Measurements from ENCODE around the gene TMEM273.

The TMEM273 gene, protein sequence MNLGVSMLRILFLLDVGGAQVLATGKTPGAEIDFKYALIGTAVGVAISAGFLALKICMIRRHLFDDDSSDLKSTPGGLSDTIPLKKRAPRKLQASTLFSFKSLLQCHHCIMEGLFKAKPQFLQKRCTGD

DNA sequence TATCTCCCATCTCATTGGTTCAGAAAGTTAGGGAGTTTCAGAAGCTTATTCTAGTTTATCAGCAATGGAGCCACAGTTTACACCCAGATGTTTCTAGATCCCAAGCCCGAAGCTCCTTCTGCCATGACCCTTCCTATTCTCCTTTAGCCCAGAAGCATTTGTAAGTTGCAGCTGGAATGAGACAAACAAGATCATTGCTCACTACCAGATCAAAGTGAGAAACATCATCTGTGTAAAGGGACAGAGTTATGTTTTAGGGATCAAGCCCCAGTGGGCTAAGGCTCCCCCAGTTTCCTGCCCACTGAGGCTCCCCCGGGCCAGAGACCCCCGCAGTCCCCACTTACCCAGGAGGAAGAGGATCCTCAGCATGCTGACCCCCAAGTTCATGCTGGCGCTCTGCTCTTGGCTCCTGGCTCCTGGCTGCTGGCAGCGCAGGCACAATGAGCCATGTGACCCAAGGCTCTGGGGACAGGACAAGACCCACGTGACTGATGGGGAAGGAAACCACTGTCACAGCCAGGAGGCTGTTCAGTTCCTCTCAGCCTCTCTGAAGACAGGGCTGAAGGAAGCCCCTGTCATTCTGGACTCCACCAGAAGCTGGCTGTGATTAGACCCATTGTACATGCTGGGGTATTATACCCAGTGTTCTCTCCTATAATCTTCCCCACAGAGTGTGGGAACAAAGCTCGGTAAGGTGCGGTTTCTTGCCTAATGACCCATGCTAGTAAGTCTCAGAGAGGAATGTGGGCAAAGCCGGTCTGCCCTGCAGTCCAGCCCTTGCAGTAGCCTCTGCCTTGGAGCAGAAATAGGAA, at the start of gene TMEM273:
TMEM273 (minus strand) TSS at position 442 of the 812 bp plus-strand sequence; CDS start at position 387, 55 bp downstream.
- peak; percentile 59 for DNase-seq

DNA sequence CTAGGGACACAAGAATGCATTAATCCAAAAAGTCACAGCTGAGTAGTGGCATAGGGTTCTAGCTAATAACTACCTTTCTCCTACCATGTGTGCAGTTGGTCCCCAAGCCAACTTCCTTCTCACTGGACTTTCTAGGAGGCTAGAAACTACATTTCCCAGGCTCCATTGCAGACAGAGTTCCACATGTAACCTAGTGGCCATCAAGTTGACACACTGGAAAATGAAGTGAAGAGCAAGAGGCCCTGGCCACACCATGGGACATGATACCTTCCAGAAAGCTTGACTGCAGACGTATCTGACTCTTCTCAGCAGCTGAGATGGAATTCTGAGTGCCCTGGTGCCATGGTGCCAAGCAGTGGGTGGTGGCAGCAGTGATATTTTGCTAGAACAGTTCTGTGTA, 49.8 kb upstream of the TMEM273 start:
- no peak for DNase-seq

DNA sequence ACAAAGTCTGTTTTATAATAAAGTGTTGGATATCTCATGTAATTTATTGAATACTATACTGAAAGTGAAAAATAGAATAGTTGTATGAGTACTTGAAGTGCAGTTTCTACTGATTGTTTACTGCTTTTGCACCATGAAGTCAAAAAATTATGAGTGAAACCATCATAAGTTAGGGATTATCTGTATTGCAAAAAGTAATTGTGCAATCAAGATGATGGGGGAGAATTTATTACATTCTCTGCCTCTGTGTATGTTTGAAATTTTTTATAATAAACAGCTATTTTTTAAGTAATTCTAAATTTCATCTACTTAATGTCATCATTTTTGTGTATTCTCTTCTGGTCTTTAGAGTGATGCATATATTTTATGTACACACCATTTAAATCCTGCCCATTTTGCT, 47.2 kb upstream of the TMEM273 start:
- DNase-seq = no peak

DNA sequence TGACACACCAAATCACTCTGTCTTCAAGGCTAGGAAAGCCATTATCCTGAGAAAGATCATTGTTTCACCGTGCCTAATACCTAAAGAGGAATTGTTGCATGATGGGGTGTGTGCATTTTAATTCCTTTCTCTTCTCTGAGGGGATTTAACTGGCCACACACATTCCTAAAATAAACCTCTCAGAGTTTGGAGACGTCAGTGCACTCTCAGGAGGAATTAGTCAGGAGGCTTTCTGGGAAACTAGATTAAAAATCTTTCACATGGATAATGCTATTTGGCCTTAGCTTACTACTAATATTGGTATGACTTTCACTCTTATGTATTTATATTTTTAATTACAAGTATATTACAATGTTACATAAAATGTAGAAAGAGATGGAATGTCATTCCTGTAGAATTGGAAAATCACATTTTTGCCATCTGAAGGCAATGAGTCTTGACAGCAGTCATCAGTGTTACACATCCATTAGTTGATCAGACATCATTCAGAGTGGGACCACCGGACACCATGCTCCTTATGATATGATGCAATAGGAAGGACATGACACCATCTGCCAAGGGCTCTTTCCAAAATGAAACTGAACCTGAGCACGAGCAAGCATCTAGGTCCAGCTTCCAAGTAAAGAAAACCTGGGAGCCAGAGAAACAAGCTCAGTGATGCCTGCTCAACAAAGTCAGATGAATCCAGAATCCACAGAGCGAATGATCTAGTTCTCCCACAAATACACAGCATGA, 43.1 kb upstream of the TMEM273 start:
- DNase-seq = no peak

DNA sequence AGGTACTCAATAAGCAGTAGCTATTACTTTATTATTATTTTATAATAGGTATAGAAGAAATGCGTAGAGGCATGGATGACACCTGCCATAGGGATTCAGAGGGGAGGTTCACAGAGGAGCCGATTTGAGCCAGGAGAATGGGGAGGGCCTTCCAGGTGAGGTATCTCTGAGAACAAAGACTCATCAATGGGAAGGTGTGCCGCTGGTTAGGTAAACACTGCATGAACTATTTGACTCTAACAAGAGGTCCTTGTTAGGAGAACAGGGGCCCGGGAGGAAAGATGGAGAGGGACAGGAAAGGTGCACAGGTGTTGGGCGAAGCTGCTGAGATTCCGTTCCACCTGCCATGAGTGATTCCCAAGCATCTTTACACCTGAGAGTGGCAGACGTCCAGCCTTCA, 41.8 kb upstream of the TMEM273 start:
- no peak for DNase-seq

DNA sequence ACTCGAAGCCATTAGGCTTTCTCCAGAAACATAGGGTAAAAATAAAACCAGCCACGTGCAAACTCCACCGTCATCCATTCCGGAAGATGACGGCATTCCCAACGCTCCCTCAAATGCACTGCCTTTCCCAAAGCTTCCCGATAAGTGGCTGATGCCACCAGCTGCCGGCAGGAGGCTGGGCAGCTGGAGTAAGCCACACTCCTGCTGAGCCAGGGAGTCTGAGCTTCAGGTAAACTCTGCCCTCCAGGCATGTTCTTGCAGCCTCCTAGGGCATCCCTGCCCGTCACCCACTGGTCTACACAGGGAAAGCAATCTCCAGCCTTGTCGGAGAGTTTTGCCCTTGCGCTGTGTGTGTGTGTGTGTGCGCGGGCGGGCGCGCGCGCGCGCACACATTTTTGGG, 40.5 kb upstream of the TMEM273 start:
- no peak for DNase-seq

DNA sequence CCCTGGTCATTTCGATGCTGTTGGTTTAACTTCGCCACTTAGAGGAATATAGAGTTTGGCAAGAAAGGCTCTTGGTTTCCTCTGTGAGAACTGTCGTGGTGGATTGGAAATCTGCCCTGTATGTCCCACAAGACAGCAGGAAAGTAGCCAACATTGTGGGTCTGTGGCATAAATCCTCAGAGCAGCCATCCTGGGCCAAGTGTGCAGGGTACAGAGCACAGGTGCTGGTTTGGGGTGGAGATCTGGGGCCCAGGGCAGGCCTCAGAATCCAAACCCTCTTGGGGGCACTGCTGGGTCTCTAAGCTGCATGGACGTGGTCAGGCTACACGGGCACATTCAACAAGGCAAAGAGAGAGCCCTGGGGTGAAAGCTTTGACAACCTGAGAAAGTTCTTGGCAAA, 39.2 kb upstream of the TMEM273 start:
- no peak for DNase-seq

DNA sequence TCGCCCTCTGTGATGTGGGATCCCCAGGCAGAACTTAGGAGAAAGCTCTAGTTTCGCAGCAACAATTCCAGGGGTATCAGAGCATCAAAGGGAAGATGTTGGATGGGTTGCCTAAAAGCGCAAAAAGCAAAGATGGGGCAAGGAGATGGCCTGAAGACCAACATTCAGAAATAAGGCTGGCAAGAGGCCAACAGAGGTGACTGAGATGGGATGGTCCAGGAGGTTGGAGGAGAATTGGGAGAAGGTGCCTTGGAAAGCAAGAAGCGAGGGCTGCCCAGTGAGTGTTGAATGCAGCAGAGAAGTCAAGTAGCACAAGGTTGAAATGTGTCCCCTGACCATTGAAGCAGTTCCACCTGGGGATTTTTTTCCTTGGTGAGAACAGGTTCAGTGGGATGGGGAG, 38.4 kb upstream of the TMEM273 start:
- DNase-seq = no peak

DNA sequence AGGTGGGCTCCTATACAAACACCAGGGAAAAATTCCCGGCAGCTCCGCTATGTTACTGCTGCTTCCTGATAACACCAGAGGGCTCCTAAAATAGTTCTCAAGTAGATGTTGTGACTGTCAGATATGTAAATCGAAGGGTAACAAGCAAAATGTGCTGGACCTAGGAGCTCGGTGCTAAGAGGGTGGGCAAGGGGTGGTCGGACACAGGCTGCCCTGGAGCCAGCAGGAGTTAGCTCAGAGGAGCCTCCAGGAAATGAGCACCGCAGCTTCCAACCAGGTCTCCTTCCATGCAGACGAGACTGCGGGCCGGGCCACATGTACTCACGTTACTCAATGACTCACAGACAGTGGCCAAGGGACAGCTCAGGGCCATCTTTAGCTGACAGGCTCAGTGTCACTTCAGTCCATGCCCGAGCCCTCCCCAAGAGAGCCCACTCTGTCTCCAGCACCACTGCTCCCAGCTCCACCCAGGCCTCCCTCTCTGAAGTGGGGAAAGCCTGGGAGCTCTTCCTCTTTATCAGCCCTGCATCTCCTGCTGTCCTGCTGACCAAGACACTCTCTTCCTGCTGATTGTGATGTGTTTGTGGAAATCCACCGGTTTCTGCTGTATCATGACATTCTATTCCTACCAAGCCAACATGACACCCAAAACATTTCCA, 37.2 kb upstream of the TMEM273 start:
- DNase-seq = no peak

DNA sequence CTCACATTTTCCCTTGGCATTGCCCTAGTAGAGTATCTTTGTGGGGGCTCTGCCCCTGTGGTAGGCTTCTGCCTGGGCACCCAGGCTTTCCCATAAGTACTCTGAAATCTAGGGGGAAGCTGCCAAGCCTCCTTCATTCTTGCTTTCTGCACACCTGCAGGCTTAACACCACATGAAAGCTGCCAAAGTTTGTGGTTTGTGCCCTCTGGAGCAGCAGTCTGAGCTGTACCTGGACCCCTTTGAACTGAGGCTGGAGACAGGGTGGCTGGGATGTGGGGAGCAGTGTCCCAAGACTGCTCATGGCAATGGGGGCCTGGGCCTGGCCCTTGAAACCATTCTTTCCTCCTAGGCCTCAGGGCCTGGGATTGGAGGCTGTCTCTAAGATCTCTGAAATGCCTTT, 35.0 kb upstream of the TMEM273 start:
- no peak for DNase-seq

DNA sequence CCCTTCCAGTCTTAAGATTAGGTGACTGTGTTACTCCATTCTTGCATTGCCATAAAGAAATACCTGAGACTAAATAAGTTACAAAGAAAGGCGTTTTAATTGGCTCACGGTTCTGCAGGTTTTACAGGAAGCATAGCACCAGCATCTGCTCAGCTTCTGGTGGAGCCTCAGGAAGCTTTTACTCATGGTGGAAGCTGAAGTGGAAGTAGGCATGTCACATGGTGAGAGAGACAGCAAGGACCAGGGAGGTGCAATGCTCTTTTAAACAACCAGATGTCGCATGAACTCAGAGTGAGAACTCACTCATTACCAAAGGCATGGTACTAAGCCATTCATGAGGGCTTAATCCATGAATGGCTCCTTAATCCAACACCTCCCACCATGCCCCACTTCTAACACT, 34.0 kb upstream of the TMEM273 start:
- DNase-seq = no peak

DNA sequence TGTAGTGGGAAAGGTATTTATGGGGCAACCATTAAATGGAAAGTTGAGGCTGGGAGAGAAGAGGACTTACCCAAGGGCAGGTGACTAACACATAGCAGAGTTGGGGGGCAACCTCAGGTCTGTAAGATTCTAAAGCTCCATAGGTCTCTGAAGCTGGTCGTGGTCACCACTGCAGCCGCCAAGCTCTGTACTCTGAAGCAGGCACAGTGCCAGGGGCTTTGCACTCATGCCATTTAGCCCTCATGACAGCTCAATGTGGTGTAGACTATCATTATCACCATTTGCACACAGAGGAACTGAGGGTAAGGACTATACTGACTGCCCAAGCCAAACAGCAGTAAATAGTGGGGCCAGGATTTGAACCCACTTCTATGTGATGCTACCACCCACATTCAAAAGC, 32.5 kb upstream of the TMEM273 start:
- no peak for DNase-seq

DNA sequence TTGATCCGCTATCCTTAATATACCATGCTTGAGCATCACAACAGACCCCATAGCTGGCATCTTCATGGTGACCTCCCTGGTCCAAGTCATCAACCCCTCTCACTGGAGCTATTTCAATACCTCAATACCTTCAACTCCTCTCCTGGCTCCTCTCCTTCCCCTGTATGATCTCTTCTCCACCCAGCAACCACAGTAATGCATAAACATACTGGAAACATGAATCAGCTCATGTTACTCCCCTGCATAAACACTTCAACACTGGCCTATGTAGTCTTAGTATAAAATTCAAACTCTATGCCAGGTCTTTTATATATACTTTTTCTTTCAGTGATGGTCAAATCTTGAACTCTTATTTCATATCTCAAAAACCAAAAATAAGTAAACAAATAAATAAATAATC, 31.8 kb upstream of the TMEM273 start:
- DNase-seq = no peak

DNA sequence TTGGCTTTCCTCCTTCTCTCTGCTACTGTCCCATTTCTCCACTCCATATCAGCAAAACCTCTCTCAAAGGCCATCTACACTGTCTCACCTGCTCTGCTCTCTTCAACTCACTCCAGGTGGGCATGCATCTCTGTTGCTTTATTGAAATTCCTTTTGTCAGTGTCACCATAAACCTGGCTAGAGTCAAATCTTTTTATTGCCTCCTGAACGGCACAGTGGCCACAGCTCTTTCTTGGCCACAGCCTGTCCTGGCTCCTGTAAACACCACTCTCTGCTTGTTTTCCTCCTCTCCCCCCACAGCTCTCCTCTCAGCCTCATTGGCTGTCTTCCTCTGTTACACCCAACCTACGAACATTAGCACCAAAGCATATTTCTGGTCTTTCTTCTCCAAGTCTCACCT, 31.1 kb upstream of the TMEM273 start:
- DNase-seq = no peak

DNA sequence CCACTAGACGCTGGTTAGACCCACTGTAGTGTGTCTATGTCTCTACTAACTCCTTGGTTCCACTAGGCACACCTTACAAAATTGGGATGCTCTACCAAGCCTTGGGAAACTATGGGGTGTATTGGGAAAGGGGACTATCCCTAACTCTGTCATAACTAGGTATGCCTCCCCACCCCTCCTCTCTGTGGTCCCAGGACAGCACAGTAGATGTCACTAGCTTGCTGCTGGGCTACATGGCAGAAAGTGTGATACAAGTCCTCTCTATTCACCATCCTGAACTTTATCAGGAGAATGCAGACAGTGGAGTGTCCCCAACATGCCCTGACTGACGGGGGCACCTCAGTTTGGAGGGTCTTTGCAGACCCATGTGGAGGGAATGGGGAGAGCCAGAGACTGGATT, 30.3 kb upstream of the TMEM273 start:
- DNase-seq = no peak

DNA sequence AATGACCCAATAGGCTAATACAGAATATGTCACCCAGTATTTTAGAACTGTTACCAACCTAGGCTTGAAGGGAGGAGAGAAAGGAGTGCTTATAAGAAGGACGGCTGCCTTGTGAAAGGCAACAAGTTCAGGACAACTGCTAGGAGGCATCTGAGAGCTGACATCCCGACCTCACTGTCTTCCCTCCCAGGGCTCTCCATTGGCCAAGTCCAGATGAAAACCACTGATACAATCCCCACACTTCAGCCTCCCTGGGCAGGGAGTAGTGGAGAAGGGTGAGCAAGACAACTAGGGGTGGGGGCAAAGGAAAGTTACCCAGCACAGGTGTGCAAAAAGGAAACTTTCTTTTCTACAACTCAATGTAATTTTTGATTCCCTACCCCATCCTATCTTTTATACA, 29.5 kb upstream of the TMEM273 start:
- no peak for DNase-seq

DNA sequence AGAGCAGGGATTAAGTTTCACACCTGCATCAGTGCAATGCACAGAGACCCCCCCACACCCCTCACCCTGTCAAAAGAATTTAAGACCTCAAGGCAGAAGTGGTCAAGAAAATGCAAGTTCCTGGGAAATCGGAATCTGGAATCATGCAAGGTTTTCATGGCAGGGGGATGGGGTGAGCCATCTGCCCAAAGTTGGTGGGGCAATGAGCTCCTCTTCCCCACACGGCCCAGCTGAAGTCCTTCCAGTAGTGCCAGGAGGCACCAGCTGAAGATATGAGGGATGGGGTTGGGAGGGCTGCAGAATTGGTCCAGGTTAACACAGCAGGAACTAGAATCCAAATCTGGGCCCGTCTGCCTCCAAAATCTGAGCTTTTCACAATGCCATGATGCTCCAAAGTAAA, 25.0 kb upstream of the TMEM273 start:
- no peak for DNase-seq

DNA sequence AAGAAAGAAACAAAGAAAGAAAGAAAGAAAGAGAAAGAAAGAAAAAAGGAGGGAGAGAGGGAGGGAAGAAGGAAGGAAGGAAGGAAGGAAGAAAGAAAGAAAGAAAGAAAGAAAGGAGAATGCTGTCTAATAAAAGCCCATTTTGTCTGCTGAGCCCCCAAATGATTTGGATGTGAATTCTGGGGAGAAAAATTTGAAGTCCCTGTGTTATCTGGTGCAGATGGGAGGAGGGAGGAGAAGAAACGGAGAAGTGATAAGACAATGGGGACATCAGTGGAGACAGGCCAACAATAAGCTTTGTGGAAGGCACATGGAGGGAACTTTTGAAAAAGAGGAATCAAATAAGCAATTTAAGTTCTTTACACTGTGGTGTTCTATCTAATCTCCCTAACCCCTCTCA, 24.6 kb upstream of the TMEM273 start:
- no peak for DNase-seq

DNA sequence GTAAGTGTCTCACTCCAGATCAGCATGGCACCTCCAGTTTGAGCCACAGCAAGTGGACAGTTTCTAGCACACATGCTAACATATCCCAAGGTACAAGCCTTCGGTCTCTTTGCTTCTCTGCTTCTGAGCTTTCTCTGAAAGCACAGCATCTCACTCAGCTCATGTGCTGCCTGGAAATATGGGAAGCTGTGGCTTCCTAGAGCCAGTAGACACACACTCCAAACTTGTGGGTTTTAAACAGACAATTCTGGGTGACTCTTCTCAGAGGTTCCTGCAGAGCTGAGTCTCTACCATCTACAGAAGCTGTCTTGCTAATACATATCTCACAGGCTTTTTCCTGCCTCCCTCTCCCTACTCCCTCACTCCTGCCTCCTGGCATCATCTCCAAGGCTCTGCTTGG, 23.9 kb upstream of the TMEM273 start:
- DNase-seq = no peak

DNA sequence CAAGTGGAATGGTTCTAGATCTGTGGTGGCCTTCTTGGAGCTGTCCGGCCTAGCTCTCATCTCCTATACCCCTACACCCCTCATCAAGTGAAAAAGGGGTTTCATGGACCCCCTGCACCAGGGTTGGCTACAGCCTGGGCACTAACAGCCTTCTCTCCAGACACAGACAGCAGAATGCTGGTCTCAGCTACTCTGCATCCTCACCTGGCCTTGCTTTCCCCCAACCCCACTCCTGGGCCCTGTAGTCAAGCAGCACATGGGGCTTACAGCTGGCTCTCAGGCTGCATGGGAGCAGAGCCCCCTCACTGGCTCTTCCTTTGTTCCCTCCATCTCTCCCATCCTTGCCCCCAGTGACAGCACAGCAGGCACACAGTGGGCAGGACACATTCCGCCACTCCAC, 20.8 kb upstream of the TMEM273 start:
- DNase-seq = no peak

DNA sequence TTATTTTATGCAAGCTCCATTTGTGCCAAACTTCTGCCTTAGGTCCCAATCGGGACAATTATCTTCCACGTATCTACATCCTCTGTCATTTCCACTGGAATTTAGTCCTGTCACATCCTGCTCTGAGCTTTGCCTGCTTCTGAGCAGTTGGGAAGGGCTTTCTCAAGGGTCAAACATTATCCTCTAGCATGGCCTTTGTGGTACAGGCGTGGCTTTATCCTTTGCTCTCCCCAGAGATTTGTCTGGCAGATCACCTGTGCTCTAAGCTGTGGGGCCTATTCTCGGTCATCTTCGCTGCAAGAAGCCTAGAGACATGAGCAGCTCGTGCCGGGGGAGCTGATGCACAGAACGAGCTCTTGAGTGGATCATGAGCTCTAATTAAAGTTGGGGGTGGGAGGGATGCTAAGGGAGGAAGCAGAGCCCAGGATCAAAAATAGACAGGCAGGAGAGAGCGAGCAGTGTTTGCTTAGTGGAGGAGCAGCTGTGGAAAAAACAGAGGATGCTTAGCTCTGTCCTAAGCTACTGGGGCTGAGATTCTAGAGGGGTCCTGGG, 19.8 kb upstream of the TMEM273 start:
- no peak for DNase-seq

DNA sequence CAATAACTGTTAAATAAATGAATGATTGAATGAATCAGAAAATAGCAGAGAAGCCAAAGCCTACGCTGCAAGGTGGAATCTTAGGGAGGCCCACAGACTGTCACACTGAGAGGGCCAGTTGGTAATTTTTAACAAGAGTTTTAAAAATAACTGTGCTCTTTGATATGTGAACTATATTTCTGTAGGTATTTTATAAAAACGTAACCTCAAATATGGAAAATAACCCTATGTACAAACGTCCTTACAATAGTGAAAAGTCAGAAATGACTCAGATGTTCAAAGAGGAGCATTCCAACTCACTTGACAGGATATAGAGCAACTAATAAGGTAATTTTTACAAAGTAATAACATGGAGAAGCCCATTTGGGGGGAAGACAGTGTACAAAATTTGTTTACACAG, 18.9 kb upstream of the TMEM273 start:
- DNase-seq = no peak

DNA sequence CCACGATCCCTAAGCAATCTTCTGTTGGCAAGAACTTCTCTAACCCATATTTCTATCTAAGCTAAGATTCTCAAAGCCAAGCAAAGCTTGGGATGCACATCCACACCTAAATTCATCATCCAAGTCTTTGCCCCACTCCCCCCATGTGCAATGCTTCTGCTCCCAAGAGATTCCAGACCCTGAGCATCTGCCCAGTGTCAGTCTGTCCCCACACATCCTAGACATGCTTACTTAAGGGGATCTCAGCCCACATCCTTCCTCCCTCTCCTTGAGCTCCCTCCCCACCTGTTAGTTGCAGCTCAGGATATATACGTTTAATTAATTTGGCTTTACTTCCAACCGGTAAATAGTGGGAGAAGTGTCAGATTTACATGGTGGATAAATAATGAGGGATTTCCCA, 17.0 kb upstream of the TMEM273 start:
- DNase-seq = no peak

DNA sequence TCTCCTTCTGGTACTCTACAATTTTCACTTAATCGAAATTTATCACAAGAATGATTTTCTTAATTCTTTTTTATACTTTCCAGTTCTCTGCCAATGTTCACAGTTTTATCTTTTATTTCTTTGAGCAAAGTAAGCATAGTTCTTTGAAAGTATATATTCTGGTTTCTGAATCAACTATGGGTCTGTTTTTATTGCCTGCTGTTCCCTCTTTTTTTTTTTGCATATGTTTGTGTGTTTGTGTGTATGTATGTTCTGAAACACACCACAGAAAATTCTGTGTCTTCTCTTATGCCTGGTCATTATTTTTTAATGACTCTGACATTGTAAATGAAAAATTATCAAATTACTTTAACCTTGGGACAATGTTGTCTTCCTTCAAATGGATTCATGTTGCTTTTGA, 15.9 kb upstream of the TMEM273 start:
- DNase-seq = no peak

Measured in CD4-positive, alpha-beta T cell treated with Interleukin-12 subunit alpha and Interleukin-12 subunit beta, for 1 hour (primary cell).